GM12891 (cell line): Measurements from ENCODE around the gene ICAM2.

Experiments used
- POLR2A ChIP-seq: IDR thresholded peaks from 2 replicates; pipeline ENCODE4 v1.6.1; 2011; ENCODE audit warnings: low read depth, low read length, control low read depth
- POLR2AphosphoS5 ChIP-seq: IDR thresholded peaks from 2 replicates; pipeline ENCODE4 v1.6.1; 2011; ENCODE audit warnings: low read depth, low read length, control low read depth
- SPI1 ChIP-seq: IDR thresholded peaks from 2 replicates; pipeline ENCODE4 v1.6.1; 2011; ENCODE audit warnings: low read depth, low read length, control low read depth
- TAF1 ChIP-seq: IDR thresholded peaks from 2 replicates; pipeline ENCODE4 v1.6.1; 2011; ENCODE audit warnings: low read depth, low read length, control low read depth

- TF ChIP-seq POLR2A (no peak), POLR2AphosphoS5 (no peak), SPI1 (no peak), TAF1 (no peak)
Observed at GRCh38 chr17:64024215-64024654, 3.8 kb upstream of the ICAM2 start.
